ENCODE measurements around the gene FHIT. TPM values are rescaled to one million over a fixed set of nuclear protein-coding genes. Genes with fewer than 3 reads are reported as not detected.

Gene FHIT
- total RNA-seq, 4 donors from 2014 or later: 3.2 to 10.9 (median 6.4) TPM

- no peak for DNase-seq (ENCODE audit: low spot score)
- ATAC-seq (ENCODE audit: low FRiP score): no peak
- TF ChIP-seq CTCF (IDR thresholded peaks at IDR 0.05): no peak
Observed at GRCh38 chr3:59970796-59971195, 1280.5 kb downstream of the FHIT start.

GRCh38 chr3:59970376-59970775 lies 1280.9 kb downstream of the FHIT start:
- no peak for ATAC-seq (ENCODE audit: low FRiP score)
- no peak for TF ChIP-seq CTCF (IDR thresholded peaks at IDR 0.05)
- no peak for DNase-seq (ENCODE audit: low spot score)

GRCh38 chr3:59968513-59969045 lies 1282.7 kb downstream of the FHIT start:
- no peak for DNase-seq (ENCODE audit: low spot score)
- ATAC-seq (ENCODE audit: low FRiP score): no peak
- no peak for TF ChIP-seq CTCF (IDR thresholded peaks at IDR 0.05)

GRCh38 chr3:59963676-59964075 lies 1287.6 kb downstream of the FHIT start:
- DNase-seq (ENCODE audit: low spot score) (no peak), ATAC-seq (ENCODE audit: low FRiP score) (no peak)
- TF ChIP-seq CTCF (IDR thresholded peaks at IDR 0.05): no peak

- no peak for DNase-seq (ENCODE audit: low spot score)
- no peak for TF ChIP-seq CTCF (IDR thresholded peaks at IDR 0.05)
- ATAC-seq (ENCODE audit: low FRiP score): no peak
Observed at GRCh38 chr3:59957150-59957549, 1294.1 kb downstream of the FHIT start.

GRCh38 chr3:59953104-59953503 lies 1298.1 kb downstream of the FHIT start:
- no peak for TF ChIP-seq CTCF (IDR thresholded peaks at IDR 0.05)
- no peak for ATAC-seq (ENCODE audit: low FRiP score)
- no peak for DNase-seq (ENCODE audit: low spot score)

- TF ChIP-seq CTCF (IDR thresholded peaks at IDR 0.05): no peak
- DNase-seq (ENCODE audit: low spot score) (no peak), ATAC-seq (ENCODE audit: low FRiP score) (no peak)
Observed at GRCh38 chr3:59949311-59949710, 1301.9 kb downstream of the FHIT start.

Data from omental fat pad (tissue), 4 donors.